Measurements from ENCODE around the gene RANGAP1. TPM values are rescaled to one million over a fixed set of nuclear protein-coding genes. Genes with fewer than 3 reads are reported as not detected.

The RANGAP1 gene
- 63.2 and 65.0 TPM in 2 replicates for total RNA-seq

GRCh38 chr22:41285820-41286638 lies at the start of gene RANGAP1:
TSS of gene RANGAP1 (minus strand) at chr22:41286187. CDS start at chr22:41281044, 5,143 bp downstream.
- Histone ChIP-seq H3K36me3 (ENCODE audit: control insufficient read depth, insufficient read depth, low read length) (peaks cover 9% of the 10 kb centered on the region), H3K4me3 (ENCODE audit: low read depth, low read length) (peak within 1 kb of the TSS; percentile 86), H3K27me3 (ENCODE audit: control insufficient read depth, insufficient read depth, low read length) (no peaks in the 10 kb centered on the region)
- FAIRE-seq (peak; percentile 94), DNase-seq (ENCODE audit: low read depth) (peak; percentile 98)
- peak; percentile 23 for TF ChIP-seq CTCF (IDR thresholded peaks at IDR 0.05; ENCODE audit: insufficient read depth, low read length, severe bottlenecking)

GRCh38 chr22:41334951-41335635 lies 49.1 kb upstream of the RANGAP1 start:
- FAIRE-seq (no peak), DNase-seq (ENCODE audit: low read depth) (no peak)
- no peak for TF ChIP-seq CTCF (IDR thresholded peaks at IDR 0.05; ENCODE audit: insufficient read depth, low read length, severe bottlenecking)
- H3K36me3 ChIP-seq (ENCODE audit: control insufficient read depth, insufficient read depth, low read length), result peaks cover 28% of the 10 kb centered on the region
- H3K4me3 ChIP-seq (ENCODE audit: low read depth, low read length), result no peak overlapping the region
- no peaks in the 10 kb centered on the region for H3K27me3 ChIP-seq (ENCODE audit: control insufficient read depth, insufficient read depth, low read length)

GRCh38 chr22:41334215-41334614 lies 48.2 kb upstream of the RANGAP1 start:
- H3K36me3 ChIP-seq (ENCODE audit: control insufficient read depth, insufficient read depth, low read length), result peaks cover 27% of the 10 kb centered on the region
- no peaks in the 10 kb centered on the region for H3K27me3 ChIP-seq (ENCODE audit: control insufficient read depth, insufficient read depth, low read length)
- no peak for FAIRE-seq
- no peak for DNase-seq (ENCODE audit: low read depth)
- no peak overlapping the region for H3K4me3 ChIP-seq (ENCODE audit: low read depth, low read length)
- TF ChIP-seq CTCF (IDR thresholded peaks at IDR 0.05; ENCODE audit: insufficient read depth, low read length, severe bottlenecking), result no peak

GRCh38 chr22:41333806-41334205 lies 47.8 kb upstream of the RANGAP1 start:
- FAIRE-seq, result no peak
- TF ChIP-seq CTCF (IDR thresholded peaks at IDR 0.05; ENCODE audit: insufficient read depth, low read length, severe bottlenecking), result no peak
- Histone ChIP-seq H3K4me3 (ENCODE audit: low read depth, low read length) (no peak overlapping the region), H3K36me3 (ENCODE audit: control insufficient read depth, insufficient read depth, low read length) (peaks cover 24% of the 10 kb centered on the region), H3K27me3 (ENCODE audit: control insufficient read depth, insufficient read depth, low read length) (no peaks in the 10 kb centered on the region)
- DNase-seq (ENCODE audit: low read depth), result no peak

- no peak for TF ChIP-seq CTCF (IDR thresholded peaks at IDR 0.05; ENCODE audit: insufficient read depth, low read length, severe bottlenecking)
- peaks cover 25% of the 10 kb centered on the region for H3K36me3 ChIP-seq (ENCODE audit: control insufficient read depth, insufficient read depth, low read length)
- no peaks in the 10 kb centered on the region for H3K27me3 ChIP-seq (ENCODE audit: control insufficient read depth, insufficient read depth, low read length)
- no peak overlapping the region for H3K4me3 ChIP-seq (ENCODE audit: low read depth, low read length)
- FAIRE-seq (no peak), DNase-seq (ENCODE audit: low read depth) (no peak)
These were observed 46.4 kb upstream of the RANGAP1 start for GRCh38 chr22:41332217-41332939.
